PC-9 (cell line): ENCODE data around the gene CUL4B. TPM values are rescaled to one million over a fixed set of nuclear protein-coding genes. Genes with fewer than 3 reads are reported as not detected.
"Not testable (repeated sequence)": the region's sequence is repeated elsewhere in the genome, so short reads cannot be mapped to it uniquely, and the experiment has no call there.

Experiments used
- BruUV-seq: library from RNA; stranded (reverse); fragments of 400-500 nt; replicated peaks from 2 replicates; lab custom pipeline; 2021; lab: Mats Ljungman, UMichigan
- CTCF ChIA-PET: fragments of 300-600 bp; sonication (Branson Sonifier 250); formaldehyde crosslinking; loops from one replicate; lab custom pipeline; 2022; ENCODE audit warnings: antibody characterized with exemption; lab: Charles Lee
- POLR2A ChIA-PET: fragments of 300-600 bp; sonication (Branson Sonifier 250); formaldehyde crosslinking; loops from one replicate; lab custom pipeline; 2022; ENCODE audit warnings: antibody characterized with exemption; ENCODE audit not compliant: unreplicated experiment; lab: Charles Lee
- DNase-seq, 2 experiments: peaks; one replicate each; pipeline versions ENCODE4 v3.0.0 to v3.0.0-alpha.2; 2015 to 2022; ENCODE audit warnings: mixed read lengths in 1 of 2
- H2AFZ ChIP-seq: fragments of 200-600 bp; sonication (generic); 2 replicates; pipeline ENCODE4 v1.8.1; 2017; ENCODE audit warnings: antibody characterized with exemption
- H3F3A ChIP-seq: fragments of 200-600 bp; sonication (generic); 2 replicates; pipeline ENCODE4 v1.8.1; 2017; ENCODE audit warnings: antibody characterized with exemption, mild to moderate bottlenecking, low read depth; ENCODE audit not compliant: insufficient read depth
- H3K27ac ChIP-seq: fragments of 200-600 bp; sonication (generic); 2 replicates; pipeline ENCODE4 v1.6.1; 2016; ENCODE audit warnings: mixed run types
- H3K27me3 ChIP-seq: fragments of 200-600 bp; sonication (generic); 2 replicates; pipeline ENCODE4 v1.6.1; 2016; ENCODE audit warnings: low read depth, mixed run types; ENCODE audit not compliant: insufficient read depth
- H3K36me3 ChIP-seq: fragments of 200-600 bp; sonication (generic); 2 replicates; pipeline ENCODE4 v1.6.1; 2016; ENCODE audit warnings: low read depth, mixed run types
- H3K4me1 ChIP-seq: fragments of 200-600 bp; sonication (generic); replicated peaks from 2 replicates; pipeline ENCODE4 v1.6.1; 2016; ENCODE audit warnings: mixed run types; ENCODE audit not compliant: insufficient read depth
- H3K4me2 ChIP-seq: fragments of 200-600 bp; sonication (generic); 2 replicates; pipeline ENCODE4 v1.6.1; 2017; ENCODE audit warnings: mixed run types
- H3K4me3 ChIP-seq: fragments of 200-600 bp; sonication (generic); 2 replicates; pipeline ENCODE4 v1.6.1; 2016; ENCODE audit warnings: mixed run types
- H3K79me2 ChIP-seq: fragments of 200-600 bp; sonication (generic); 2 replicates; pipeline ENCODE4 v1.6.1; 2017; ENCODE audit warnings: low read depth, mixed run types
- H3K9me2 ChIP-seq: fragments of 200-600 bp; sonication (generic); 2 replicates; pipeline ENCODE4 v1.8.1; 2017; ENCODE audit warnings: mild to moderate bottlenecking; ENCODE audit not compliant: insufficient read depth
- H3K9me3 ChIP-seq: fragments of 200-600 bp; sonication (generic); 2 replicates; pipeline ENCODE4 v1.8.1; 2016; ENCODE audit warnings: low read depth; ENCODE audit not compliant: insufficient read depth
- H4K20me1 ChIP-seq: fragments of 200-600 bp; sonication (generic); 2 replicates; pipeline ENCODE4 v1.8.1; 2017; ENCODE audit not compliant: insufficient read depth
- CTCF ChIP-seq: fragments of 200-600 bp; sonication (generic); conservative IDR thresholded peaks from 2 replicates; pipeline ENCODE4 v1.6.1; 2017; ENCODE audit warnings: mixed run types, antibody characterized with exemption, mild to moderate bottlenecking, moderate library complexity
- EZH2 ChIP-seq: fragments of 200-600 bp; sonication (generic); IDR thresholded peaks from 2 replicates; pipeline ENCODE4 v1.8.0; 2017; ENCODE audit warnings: antibody characterized with exemption, low read depth
- intact Hi-C: fragments of 100-400 bp; cut with micrococcal nuclease; formaldehyde crosslinking; loops from one replicate; pipeline ENCODE4 v1.10.0; 2022; ENCODE audit not compliant: unreplicated experiment
- total RNA-seq: library from RNA; stranded (reverse); gene quantifications from 2 replicates; pipeline ENCODE4 v1.2.3, GENCODE V29; 2021

Gene CUL4B
- total RNA-seq, 1 experiment from 2014 or later, result 154 TPM

DNA sequence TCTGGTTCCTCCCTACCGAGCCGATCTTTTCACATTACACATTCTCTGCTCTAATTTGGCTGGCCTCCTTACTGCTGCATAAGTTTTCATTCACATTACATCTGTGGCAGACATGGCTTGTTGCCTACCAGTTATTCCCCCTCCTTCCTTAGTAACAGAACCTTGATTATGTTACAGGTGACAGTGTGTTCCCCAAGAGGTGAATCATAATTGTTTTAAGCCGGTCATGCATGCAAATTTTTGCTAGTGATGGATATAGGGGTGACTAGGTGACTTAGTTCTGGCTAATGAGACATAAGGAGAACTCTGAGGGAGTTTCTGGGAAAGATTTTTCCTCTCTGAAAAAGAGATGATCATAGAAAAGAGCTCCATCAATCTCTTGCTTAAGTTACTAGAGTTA is 83.3 kb downstream of the CUL4B start:
- Histone ChIP-seq H3K9me2 (no peaks in the 10 kb centered on the region), H3K27ac (no peak overlapping the region), H3K4me2 (no peak overlapping the region), H3K36me3 (no peaks in the 10 kb centered on the region), H3K27me3 (no peaks in the 10 kb centered on the region), H3K4me1 (no peaks in the 10 kb centered on the region; the same call in 1 of the 2 replicates), H3K79me2 (no peaks in the 10 kb centered on the region), H3K9me3 (no peaks in the 10 kb centered on the region), H3K4me3 (no peak overlapping the region), H3F3A (0 out of 2 replicates have a peak, but pooled peaks cover 3% of the 10 kb centered on the region), H2AFZ (0 out of 2 replicates have a peak overlapping the region, but pooled peaks have one; percentile 9), H4K20me1 (no peaks in the 10 kb centered on the region)
- BruUV-seq, result no TSS peak
- TF ChIP-seq EZH2 (no peak), CTCF (no peak)
- CTCF ChIA-PET, result no interaction called here
- DNase-seq, result peak in 1 of 2 experiments; percentile 50
- intact Hi-C loops, result loop anchor here (10.0 kb wide), 1 partner anchor 493 kb away; no protein-coding TSS in a partner anchor
- POLR2A ChIA-PET, result no interaction called here

- Histone ChIP-seq H4K20me1 (no peaks in the 10 kb centered on the region), H3K4me3 (no peak overlapping the region), H3K4me1 (no peaks in the 10 kb centered on the region; the same call in 1 of the 2 replicates), H3K9me2 (no peaks in the 10 kb centered on the region), H2AFZ (no peak overlapping the region), H3K36me3 (no peaks in the 10 kb centered on the region), H3K79me2 (no peaks in the 10 kb centered on the region), H3K9me3 (no peaks in the 10 kb centered on the region), H3K27ac (no peak overlapping the region), H3K27me3 (no peaks in the 10 kb centered on the region), H3K4me2 (no peak overlapping the region), H3F3A (peaks cover 3% of the 10 kb centered on the region; the same call in 1 of the 2 replicates)
- TF ChIP-seq EZH2 (no peak), CTCF (no peak)
- POLR2A ChIA-PET, result no interaction called here
- no TSS peak for BruUV-seq
- intact Hi-C loops, result loop anchor here (10.0 kb wide), 1 partner anchor 492 kb away; no protein-coding TSS in a partner anchor
- CTCF ChIA-PET, result no interaction called here
- DNase-seq, result no peak
Measured at GRCh38 chrX:120476714-120477113, 84.0 kb downstream of the CUL4B start.

DNA sequence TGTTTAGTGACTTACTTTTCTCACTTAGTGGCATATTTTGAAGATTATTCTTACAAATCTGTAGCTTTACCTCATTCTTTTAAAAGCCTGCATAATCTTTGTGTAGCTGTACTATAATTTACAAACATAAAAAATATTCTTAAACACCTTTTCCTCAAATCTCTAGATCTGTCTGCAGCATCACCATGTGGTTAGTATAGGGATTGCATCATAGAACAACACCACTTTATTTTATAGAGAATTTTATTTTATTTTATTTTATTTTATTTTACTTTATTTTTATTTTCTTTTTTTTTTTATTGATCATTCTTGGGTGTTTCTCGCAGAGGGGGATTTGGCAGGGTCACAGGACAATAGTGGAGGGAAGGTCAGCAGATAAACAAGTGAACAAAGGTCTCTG is 85.3 kb downstream of the CUL4B start:
- H3K36me3 ChIP-seq, CTCF ChIA-PET, BruUV-seq, H3K27ac ChIP-seq, H4K20me1 ChIP-seq, H3K4me3 ChIP-seq, H3K9me3 ChIP-seq, H3K79me2 ChIP-seq, H3K27me3 ChIP-seq, H3K9me2 ChIP-seq, H3K4me2 ChIP-seq, H3K4me1 ChIP-seq, H3F3A ChIP-seq, H2AFZ ChIP-seq, DNase-seq, POLR2A ChIA-PET: not testable (repeated sequence)
- intact Hi-C loops, result loop anchor here (2.0 to 10.0 kb wide), 2 partner anchors 167 to 491 kb away; no protein-coding TSS in a partner anchor
- TF ChIP-seq CTCF, result peak; percentile 71

Other genes with a start within 250 kb of the CUL4B start
- gene TMEM255A, start 249.5 kb downstream of the CUL4B start, total RNA-seq, result 9.4 and 16.7 TPM in 2 replicates
- not detected in 2 replicates for gene ATP1B4, start 198.9 kb downstream of the CUL4B start, total RNA-seq
- 92.4 and 123 TPM in 2 replicates for gene LAMP2, start 91.7 kb downstream of the CUL4B start, total RNA-seq
- 90.7 and 98.4 TPM in 2 replicates for gene MCTS1, start 43.1 kb upstream of the CUL4B start, total RNA-seq
- 32.7 and 38.4 TPM in 2 replicates for gene C1GALT1C1, start 69.1 kb upstream of the CUL4B start, total RNA-seq